Sigmoid colon (tissue), 7 donors: Measurements from ENCODE around the gene PDCL3. TPM values are rescaled to one million over a fixed set of nuclear protein-coding genes. Genes with fewer than 3 reads are reported as not detected.

Source experiments
- DNase-seq: peaks from one replicate; pipeline ENCODE4 v3.0.0-alpha.2; 2019
- H3K27ac ChIP-seq, 4 donors: fragments of 200-600 bp; sonication (generic); one replicate each; pipeline ENCODE4 v1.5.1; 2016 to 2019; ENCODE audit warnings: mild to moderate bottlenecking in 1 of 4
- H3K27me3 ChIP-seq, 3 donors: fragments of 200-600 bp; sonication (generic); one replicate each; pipeline ENCODE4 v1.5.1; 2019; ENCODE audit warnings: mild to moderate bottlenecking in 1 of 3
- H3K36me3 ChIP-seq, 4 donors: fragments of 200-600 bp; sonication (generic); one replicate each; pipeline ENCODE4 v1.5.1; 2016 to 2019
- H3K4me1 ChIP-seq, 4 donors: fragments of 200-600 bp; sonication (generic); one replicate each; pipeline ENCODE4 v1.5.1; 2017 to 2019
- H3K4me3 ChIP-seq, 4 donors: fragments of 200-600 bp; sonication (generic); one replicate each; pipeline ENCODE4 v1.5.1; 2017 to 2019; ENCODE audit warnings: mild to moderate bottlenecking in 2 of 4, moderate library complexity in 1 of 4
- H3K9me3 ChIP-seq, 4 donors: fragments of 200-600 bp in 3 of 4; sonication (generic) in 3 of 4; one replicate each; pipeline versions ENCODE4 v1.5.1 to v1.6.1; 2013 to 2019
- EP300 ChIP-seq, 4 donors: sonication (generic); formaldehyde crosslinking; IDR thresholded peaks; one replicate each; pipeline ENCODE4 v1.6.1; 2017; ENCODE audit warnings: antibody characterized with exemption in 4 of 4
- POLR2A ChIP-seq, 2 donors: fragments of 450-650 bp; IDR thresholded peaks; one replicate each; pipeline ENCODE4 v1.6.1; 2016; ENCODE audit warnings: antibody characterized with exemption in 2 of 2, mild to moderate bottlenecking in 2 of 2, moderate library complexity in 2 of 2
- POLR2AphosphoS5 ChIP-seq, 4 donors: sonication (generic); formaldehyde crosslinking; IDR thresholded peaks; one replicate each; pipeline ENCODE4 v1.6.1; 2017; ENCODE audit warnings: antibody characterized with exemption in 4 of 4
- WGBS, 2 donors: extraction: QIAGEN DNeasy Blood & Tissue Kit; methylation state at CpG; one replicate each; pipeline ENCODE4 v1.1.7; 2013; 5-methylcytosine and 5-hydroxymethylcytosine counted together
- intact Hi-C: fragments of 100-400 bp; cut with DNase I; formaldehyde crosslinking; loops from one replicate; pipeline ENCODE4 v1.15.1; 2023
- polyA plus RNA-seq, 3 donors: library from polyadenylated mRNA; stranded (reverse); fragments of 200-250 nt; gene quantifications; one replicate each; pipeline ENCODE4 v1.2.3, GENCODE V29; 2013
- total RNA-seq, 4 donors: library from RNA; depleted of rRNA; stranded (reverse); fragments of >200 nt; gene quantifications; one replicate each; pipeline ENCODE4 v1.1.0, GENCODE V29; 2016
- TF ChIP-seq, protein P1 (sequence below), 4 experiments: fragments of 450-650 bp in 3 of 4; fragments of 200-600 bp in 1 of 4; IDR thresholded peaks; one replicate each; pipeline ENCODE4 v1.5.1; 2016 to 2019; ENCODE audit warnings: antibody characterized with exemption in 4 of 4, mild to moderate bottlenecking in 3 of 4, moderate library complexity in 2 of 4
- donor health status: healthy with polysubstance abuse.
- donor health status: Bipolar disorder and iron deficiency.
- donor health status: healthy.

The PDCL3 gene
- total and polyA plus RNA-seq, 7 donors: 23.5 to 41.3 (median 32.9) TPM

DNA sequence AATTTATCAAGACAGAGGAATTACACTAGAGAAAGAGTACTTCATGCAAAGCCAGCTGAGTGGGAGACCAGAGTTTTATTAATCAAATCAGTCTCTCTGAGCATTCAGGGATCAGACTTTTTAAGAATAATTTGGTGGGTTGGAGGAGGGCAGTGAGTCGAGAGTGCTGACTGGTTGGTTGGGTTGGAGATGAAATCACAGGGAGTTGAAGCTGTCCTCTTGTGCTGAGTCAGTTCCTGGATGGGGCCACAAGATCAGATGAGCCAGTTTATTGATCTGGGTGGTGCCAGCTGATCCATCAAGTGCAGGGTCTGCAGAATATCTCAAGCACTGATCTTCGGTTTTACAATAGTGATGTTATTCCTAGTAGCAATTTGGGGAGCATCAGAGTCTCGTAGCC, 21.4 kb upstream of the PDCL3 start:
- no peak for TF ChIP-seq POLR2A (IDR thresholded peaks at IDR 0.05)
- TF ChIP-seq, protein P1, sequence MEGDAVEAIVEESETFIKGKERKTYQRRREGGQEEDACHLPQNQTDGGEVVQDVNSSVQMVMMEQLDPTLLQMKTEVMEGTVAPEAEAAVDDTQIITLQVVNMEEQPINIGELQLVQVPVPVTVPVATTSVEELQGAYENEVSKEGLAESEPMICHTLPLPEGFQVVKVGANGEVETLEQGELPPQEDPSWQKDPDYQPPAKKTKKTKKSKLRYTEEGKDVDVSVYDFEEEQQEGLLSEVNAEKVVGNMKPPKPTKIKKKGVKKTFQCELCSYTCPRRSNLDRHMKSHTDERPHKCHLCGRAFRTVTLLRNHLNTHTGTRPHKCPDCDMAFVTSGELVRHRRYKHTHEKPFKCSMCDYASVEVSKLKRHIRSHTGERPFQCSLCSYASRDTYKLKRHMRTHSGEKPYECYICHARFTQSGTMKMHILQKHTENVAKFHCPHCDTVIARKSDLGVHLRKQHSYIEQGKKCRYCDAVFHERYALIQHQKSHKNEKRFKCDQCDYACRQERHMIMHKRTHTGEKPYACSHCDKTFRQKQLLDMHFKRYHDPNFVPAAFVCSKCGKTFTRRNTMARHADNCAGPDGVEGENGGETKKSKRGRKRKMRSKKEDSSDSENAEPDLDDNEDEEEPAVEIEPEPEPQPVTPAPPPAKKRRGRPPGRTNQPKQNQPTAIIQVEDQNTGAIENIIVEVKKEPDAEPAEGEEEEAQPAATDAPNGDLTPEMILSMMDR (IDR thresholded peaks at IDR 0.05): no peak
- no peak for TF ChIP-seq POLR2AphosphoS5 (IDR thresholded peaks at IDR 0.05)
- no peak for TF ChIP-seq EP300 (IDR thresholded peaks at IDR 0.05)
- no peaks in the 10 kb centered on the region for H3K27me3 ChIP-seq
- no peak overlapping the region for H3K4me3 ChIP-seq
- 52 to 69% methylated on average over 3 of the region's 3 CpGs for WGBS, 2 donors
- no peak overlapping the region for H3K27ac ChIP-seq
- no peak for DNase-seq
- intact Hi-C loops: no loop called here
- H3K9me3 ChIP-seq: no peaks in the 10 kb centered on the region
- H3K4me1 ChIP-seq: no peaks in the 10 kb centered on the region
- H3K36me3 ChIP-seq: no peaks in the 10 kb centered on the region

DNA sequence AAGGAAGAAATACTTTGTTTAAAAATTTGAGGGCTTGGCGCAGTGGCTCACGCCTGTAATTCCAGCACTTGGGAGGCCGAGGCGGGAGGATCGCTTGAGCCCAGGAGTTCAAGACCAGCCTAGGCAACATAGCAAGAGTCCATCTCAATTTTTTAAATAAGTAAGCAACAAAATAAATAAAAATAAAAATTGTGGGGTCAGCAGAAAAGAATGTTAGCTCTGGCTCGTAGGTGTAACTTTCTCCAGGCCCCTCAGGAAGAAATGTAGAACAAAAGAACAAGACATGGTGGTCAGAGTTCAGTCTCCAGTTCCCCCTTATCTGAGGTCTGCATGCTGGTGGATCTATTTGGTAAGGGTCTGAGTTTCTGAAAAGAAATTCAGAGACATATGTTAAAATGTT, 20.4 kb upstream of the PDCL3 start:
- WGBS, 2 donors: 94% methylated on average over 6 of the region's 6 CpGs
- no peaks in the 10 kb centered on the region for H3K36me3 ChIP-seq
- H3K27me3 ChIP-seq: no peaks in the 10 kb centered on the region

DNA sequence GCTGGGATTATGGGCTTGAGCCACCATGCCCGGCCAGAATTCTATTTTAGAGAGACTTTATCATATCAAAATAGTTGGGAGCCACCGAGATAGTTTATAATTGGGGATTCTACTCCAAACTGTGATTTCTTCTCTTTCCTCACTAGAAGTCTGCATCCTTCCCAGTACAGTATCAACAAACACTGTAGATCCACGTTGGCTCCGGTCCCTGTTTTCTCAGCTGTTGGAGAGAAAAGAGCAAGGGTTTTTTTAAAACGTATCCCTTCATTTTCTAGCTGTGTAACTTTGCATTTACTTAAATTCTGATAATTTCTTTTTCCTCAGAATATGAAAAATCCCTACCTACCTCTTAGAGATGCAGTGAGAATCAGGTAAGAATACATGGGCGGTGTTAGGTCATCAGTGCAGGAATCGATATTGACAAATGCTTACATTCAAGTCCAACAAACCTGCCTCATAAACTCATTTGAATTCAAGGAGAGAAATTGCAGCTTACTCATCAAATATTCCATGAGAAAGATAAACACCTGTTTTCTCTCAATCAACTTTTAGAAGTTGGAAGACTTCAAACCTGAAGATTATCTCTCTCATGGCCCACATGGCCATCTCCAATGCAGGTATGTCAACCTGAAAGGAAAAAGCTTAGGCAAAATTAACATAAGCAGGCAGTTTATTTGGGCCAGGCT, 17.7 kb upstream of the PDCL3 start:
- Histone ChIP-seq H3K27me3 (no peaks in the 10 kb centered on the region), H3K27ac (no peak overlapping the region), H3K4me1 (no peaks in the 10 kb centered on the region), H3K4me3 (no peak overlapping the region), H3K36me3 (no peaks in the 10 kb centered on the region), H3K9me3 (no peaks in the 10 kb centered on the region)
- TF ChIP-seq EP300 (IDR thresholded peaks at IDR 0.05): no peak
- no peak for TF ChIP-seq POLR2A (IDR thresholded peaks at IDR 0.05)
- TF ChIP-seq, protein P1 (IDR thresholded peaks at IDR 0.05): no peak
- TF ChIP-seq POLR2AphosphoS5 (IDR thresholded peaks at IDR 0.05): no peak
- WGBS, 2 donors: 70 to 76% methylated on average over 7 of the region's 7 CpGs
- intact Hi-C loops: no loop called here
- no peak for DNase-seq

More for the DNA sequence above, 20.4 kb upstream of the PDCL3 start:
- TF ChIP-seq POLR2AphosphoS5 (IDR thresholded peaks at IDR 0.05): no peak
- no peak for TF ChIP-seq POLR2A (IDR thresholded peaks at IDR 0.05)
- TF ChIP-seq, protein P1 (IDR thresholded peaks at IDR 0.05): no peak
- TF ChIP-seq EP300 (IDR thresholded peaks at IDR 0.05): no peak
- H3K4me1 ChIP-seq: no peaks in the 10 kb centered on the region
- H3K4me3 ChIP-seq: no peak overlapping the region
- no peaks in the 10 kb centered on the region for H3K9me3 ChIP-seq
- no peak overlapping the region for H3K27ac ChIP-seq
- intact Hi-C loops: no loop called here
- DNase-seq: no peak

DNA sequence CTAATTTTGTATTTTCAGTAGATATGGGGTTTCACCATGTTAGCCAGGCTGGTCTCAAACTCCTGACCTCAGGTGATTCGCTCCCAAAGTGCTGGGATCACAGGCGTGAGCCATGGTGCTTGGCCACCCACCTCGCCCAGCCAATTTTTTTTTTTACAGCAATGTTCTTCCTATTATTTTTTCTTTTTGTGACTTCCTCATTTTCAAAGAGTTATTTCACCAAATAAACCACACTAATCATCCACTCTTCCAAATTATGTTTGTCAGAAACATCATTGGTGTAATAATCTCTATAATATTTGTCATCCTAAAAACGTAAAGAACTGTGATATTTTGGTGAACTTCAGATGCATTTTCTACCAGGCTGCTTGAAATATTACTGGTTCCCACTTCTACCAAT, 16.3 kb upstream of the PDCL3 start:
- Histone ChIP-seq H3K4me1 (no peaks in the 10 kb centered on the region), H3K27ac (no peak overlapping the region), H3K4me3 (no peak overlapping the region), H3K36me3 (no peaks in the 10 kb centered on the region), H3K27me3 (no peaks in the 10 kb centered on the region), H3K9me3 (no peaks in the 10 kb centered on the region)
- intact Hi-C loops: no loop called here
- 64 to 65% methylated on average over 4 of the region's 4 CpGs for WGBS, 2 donors
- no peak for DNase-seq
- TF ChIP-seq, protein P1 (IDR thresholded peaks at IDR 0.05): no peak
- no peak for TF ChIP-seq POLR2AphosphoS5 (IDR thresholded peaks at IDR 0.05)

DNA sequence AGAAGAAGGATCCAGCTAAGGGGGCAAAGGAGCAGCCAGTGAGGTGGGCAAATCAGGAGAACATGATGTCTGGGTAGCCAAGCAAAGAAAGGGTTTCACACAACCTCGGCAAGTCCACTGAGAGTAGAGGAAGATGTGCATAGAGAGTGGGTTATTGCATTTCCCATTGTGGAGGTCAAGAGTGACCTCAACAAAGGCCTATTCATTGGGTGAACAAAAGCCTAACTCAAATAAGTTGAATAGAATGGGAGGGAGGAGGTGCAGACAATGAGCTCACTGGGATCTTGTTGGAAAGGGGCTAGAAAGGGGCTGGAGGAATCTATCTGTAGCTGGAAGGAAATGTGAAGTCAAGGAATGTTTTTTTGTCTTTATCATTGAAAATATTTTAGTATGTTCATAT, 14.0 kb upstream of the PDCL3 start:
- intact Hi-C loops: no loop called here
- H3K4me3 ChIP-seq: no peak overlapping the region
- no peaks in the 10 kb centered on the region for H3K36me3 ChIP-seq
- 88 to 92% methylated on average over 1 of the region's 1 CpG for WGBS, 2 donors
- H3K27me3 ChIP-seq: no peaks in the 10 kb centered on the region
- no peak overlapping the region for H3K27ac ChIP-seq
- TF ChIP-seq POLR2AphosphoS5 (IDR thresholded peaks at IDR 0.05): no peak
- TF ChIP-seq EP300 (IDR thresholded peaks at IDR 0.05): no peak
- TF ChIP-seq POLR2A (IDR thresholded peaks at IDR 0.05): no peak
- TF ChIP-seq, protein P1 (IDR thresholded peaks at IDR 0.05): no peak
- DNase-seq: no peak
- no peaks in the 10 kb centered on the region for H3K4me1 ChIP-seq
- H3K9me3 ChIP-seq: no peaks in the 10 kb centered on the region
